Ovary (tissue), 9 donors: ENCODE measurements around the gene PVALB. TPM values are rescaled to one million over a fixed set of nuclear protein-coding genes. Genes with fewer than 3 reads are reported as not detected.
A peak's percentile ranks its signal among the peaks of the same experiment; 100 is the strongest.

ENCODE experiments used
- DNase-seq, 5 donors: peaks; one replicate each; pipeline ENCODE4 v3.0.0-alpha.2; 2019 to 2020
- H3K27ac ChIP-seq, 2 donors: fragments of 200-600 bp; one replicate each; pipeline versions ENCODE4 v1.5.1 to v1.8.0; 2019 to 2022
- H3K27me3 ChIP-seq: fragments of 200-600 bp; one replicate; pipeline ENCODE4 v1.8.0; 2022
- H3K36me3 ChIP-seq: fragments of 200-600 bp; sonication (generic); one replicate; pipeline ENCODE4 v1.5.1; 2019
- H3K4me1 ChIP-seq: one replicate; pipeline ENCODE4 v1.8.1; 2013; ENCODE audit warnings: mild to moderate bottlenecking, moderate library complexity; ENCODE audit not compliant: insufficient read depth
- H3K4me3 ChIP-seq: fragments of 200-600 bp; sonication (generic); one replicate; pipeline ENCODE4 v1.5.1; 2017
- H3K9me3 ChIP-seq, 2 donors: fragments of 200-600 bp in 1 of 2; sonication (generic) in 1 of 2; one replicate each; pipeline versions ENCODE4 v1.5.1 to v1.8.1; 2013 to 2019; ENCODE audit warnings: mild to moderate bottlenecking in 1 of 2, moderate library complexity in 1 of 2
- EP300 ChIP-seq: sonication (generic); formaldehyde crosslinking; IDR thresholded peaks from one replicate; pipeline ENCODE4 v1.6.1; 2017; ENCODE audit warnings: antibody characterized with exemption
- POLR2A ChIP-seq: fragments of 450-650 bp; IDR thresholded peaks from one replicate; pipeline ENCODE4 v1.6.1; 2017; ENCODE audit warnings: antibody characterized with exemption, mild to moderate bottlenecking, moderate library complexity
- WGBS, 3 donors: extraction: QIAGEN DNeasy Blood & Tissue Kit in 1 of 3; methylation state at CpG; one replicate each; pipeline versions ENCODE4 v1.1.5 to v1.1.7; 2013 to 2017; 5-methylcytosine and 5-hydroxymethylcytosine counted together
- intact Hi-C, 4 donors: fragments of 100-400 bp; cut with DNase I; formaldehyde crosslinking; loops; one replicate each; pipeline versions ENCODE4 v1.11.0 to v1.15.1; 2022 to 2023
- polyA plus RNA-seq, 2 donors: library from polyadenylated mRNA; stranded (reverse); fragments of 200-250 nt in 1 of 2; fragments of 350-450 nt in 1 of 2; fragmentation: Illumina TruSeq in 1 of 2; extraction: RNeasy Lipid Tissue Mini Kit (QIAGEN cat#74804) in 1 of 2; gene quantifications; one replicate each; pipeline ENCODE4 v1.2.3, GENCODE V29; 2013 to 2014
- total RNA-seq, 7 donors: library from RNA; depleted of rRNA in 2 of 7; stranded (reverse); fragments of >200 nt in 2 of 7; fragmentation: NEBNext Ultra II Directional in 3 of 7; extraction: Animal tissue kit (Norgen Biotek cat#: 25700) in 3 of 7; gene quantifications; one replicate each; pipeline versions ENCODE4 v1.1.0 to v1.2.4, GENCODE V29; 2016 to 2023
- TF ChIP-seq, protein P1 (sequence below), 3 donors: fragments of 450-650 bp in 2 of 3; fragments of 200-600 bp in 1 of 3; IDR thresholded peaks; one replicate each; pipeline versions ENCODE4 v1.5.1 to v1.8.0; 2016 to 2022; ENCODE audit warnings: antibody characterized with exemption in 3 of 3, mild to moderate bottlenecking in 1 of 3
- donor health status: DM: no; HTN: no; CAD: no; lungs with moderate emphysema.
- donor health status: DM: no; HTN: no; CAD: no.
- donor health status: Bipolar disorder and iron deficiency.
- donor health status: DM: yes; HTN: yes; CAD: no.
- donor health status: DM: no; HTN: no; CAD: no.
- donor health status: DM: yes; HTN: yes; CAD: no.

PVALB gene
- total and polyA plus RNA-seq, 9 donors: 0.41 to 0.47 TPM; not detected in 7

DNA sequence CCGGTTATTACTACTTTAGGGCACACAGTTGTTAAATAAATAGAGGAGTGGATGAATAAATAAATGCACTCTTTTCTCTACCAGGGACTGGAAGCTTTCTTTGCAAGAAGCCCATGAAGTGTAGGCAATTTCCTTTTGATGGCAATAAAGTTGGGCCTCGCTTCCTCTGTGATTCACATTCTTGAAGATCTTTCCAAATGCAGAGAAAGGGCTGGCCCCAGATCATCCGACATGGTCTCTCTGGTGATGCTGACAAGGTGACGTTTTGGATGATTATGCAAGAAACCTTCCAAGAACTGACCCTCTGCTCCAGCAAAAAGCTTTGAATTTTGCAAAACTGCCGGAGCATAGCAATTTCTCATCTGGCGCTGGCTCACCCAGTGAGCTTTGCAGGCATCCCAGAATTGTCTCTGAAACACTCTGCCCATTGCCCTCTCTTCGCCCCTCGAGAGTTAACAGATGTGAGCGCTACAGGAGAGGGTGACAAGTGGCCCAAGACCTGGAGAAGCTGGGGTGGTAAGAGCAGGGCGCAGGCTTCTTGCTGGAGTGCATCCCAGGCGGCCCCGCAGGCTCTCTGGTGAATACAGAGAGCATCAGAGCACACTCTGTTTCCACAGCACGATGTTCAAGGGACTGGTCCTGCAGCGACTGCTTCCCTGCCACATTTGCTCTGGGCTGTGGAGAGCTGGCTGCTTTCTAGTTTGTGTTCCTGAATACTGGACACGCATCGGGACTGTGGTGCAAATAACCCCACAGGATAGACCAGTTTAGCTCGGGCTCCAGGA, 29.4 kb downstream of the PVALB start:
- WGBS, 3 donors: 67 to 73% (median 68%) methylated on average over 17 of the region's 17 CpGs
- H3K36me3 ChIP-seq: no peaks in the 10 kb centered on the region
- H3K27ac ChIP-seq: no peak overlapping the region
- no peak for DNase-seq
- no peaks in the 10 kb centered on the region for H3K9me3 ChIP-seq
- H3K27me3 ChIP-seq: no peaks in the 10 kb centered on the region
- TF ChIP-seq, protein P1, sequence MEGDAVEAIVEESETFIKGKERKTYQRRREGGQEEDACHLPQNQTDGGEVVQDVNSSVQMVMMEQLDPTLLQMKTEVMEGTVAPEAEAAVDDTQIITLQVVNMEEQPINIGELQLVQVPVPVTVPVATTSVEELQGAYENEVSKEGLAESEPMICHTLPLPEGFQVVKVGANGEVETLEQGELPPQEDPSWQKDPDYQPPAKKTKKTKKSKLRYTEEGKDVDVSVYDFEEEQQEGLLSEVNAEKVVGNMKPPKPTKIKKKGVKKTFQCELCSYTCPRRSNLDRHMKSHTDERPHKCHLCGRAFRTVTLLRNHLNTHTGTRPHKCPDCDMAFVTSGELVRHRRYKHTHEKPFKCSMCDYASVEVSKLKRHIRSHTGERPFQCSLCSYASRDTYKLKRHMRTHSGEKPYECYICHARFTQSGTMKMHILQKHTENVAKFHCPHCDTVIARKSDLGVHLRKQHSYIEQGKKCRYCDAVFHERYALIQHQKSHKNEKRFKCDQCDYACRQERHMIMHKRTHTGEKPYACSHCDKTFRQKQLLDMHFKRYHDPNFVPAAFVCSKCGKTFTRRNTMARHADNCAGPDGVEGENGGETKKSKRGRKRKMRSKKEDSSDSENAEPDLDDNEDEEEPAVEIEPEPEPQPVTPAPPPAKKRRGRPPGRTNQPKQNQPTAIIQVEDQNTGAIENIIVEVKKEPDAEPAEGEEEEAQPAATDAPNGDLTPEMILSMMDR (IDR thresholded peaks at IDR 0.05): no peak
- TF ChIP-seq POLR2A: no peak
- TF ChIP-seq EP300: no peak
- no peaks in the 10 kb centered on the region for H3K4me1 ChIP-seq
- intact Hi-C loops: loop anchor here in 3 of 4 donors (5.0 to 10.0 kb wide), 3 partner anchors 187 to 257 kb away; no protein-coding TSS in a partner anchor
- H3K4me3 ChIP-seq: no peak overlapping the region

DNA sequence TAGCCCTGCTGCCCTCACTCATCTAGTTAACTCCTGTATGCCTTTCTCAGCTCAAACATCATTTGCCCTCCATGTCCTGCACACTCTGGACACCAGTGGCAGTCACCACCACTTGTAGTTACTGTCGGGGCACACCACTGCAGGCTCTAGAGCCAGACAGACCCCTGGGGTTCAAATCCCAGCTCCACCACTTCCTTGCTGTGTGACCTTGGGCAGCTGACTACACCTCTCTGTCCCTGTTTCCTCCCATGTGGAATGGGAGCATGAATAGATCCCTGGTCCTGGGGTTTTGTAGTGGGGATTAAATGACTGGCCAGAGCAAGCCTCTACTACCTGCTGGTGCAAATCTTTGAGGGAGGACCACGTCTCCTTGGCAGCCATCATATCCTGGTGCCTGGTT, 33.1 kb downstream of the PVALB start:
- 73 to 94% (median 86%) methylated on average over 2 of the region's 2 CpGs for WGBS, 3 donors
- H3K4me1 ChIP-seq: no peaks in the 10 kb centered on the region
- intact Hi-C loops: loop anchor here in 3 of 4 donors (5.0 to 10.0 kb wide), 4 partner anchors 191 to 419 kb away; no protein-coding TSS in a partner anchor
- H3K4me3 ChIP-seq: no peak overlapping the region
- H3K36me3 ChIP-seq: no peaks in the 10 kb centered on the region
- H3K27ac ChIP-seq: no peak overlapping the region
- no peak for DNase-seq
- TF ChIP-seq POLR2A: no peak
- no peak for TF ChIP-seq EP300
- TF ChIP-seq, protein P1 (IDR thresholded peaks at IDR 0.05): no peak
- H3K9me3 ChIP-seq: no peaks in the 10 kb centered on the region
- H3K27me3 ChIP-seq: no peaks in the 10 kb centered on the region

DNA sequence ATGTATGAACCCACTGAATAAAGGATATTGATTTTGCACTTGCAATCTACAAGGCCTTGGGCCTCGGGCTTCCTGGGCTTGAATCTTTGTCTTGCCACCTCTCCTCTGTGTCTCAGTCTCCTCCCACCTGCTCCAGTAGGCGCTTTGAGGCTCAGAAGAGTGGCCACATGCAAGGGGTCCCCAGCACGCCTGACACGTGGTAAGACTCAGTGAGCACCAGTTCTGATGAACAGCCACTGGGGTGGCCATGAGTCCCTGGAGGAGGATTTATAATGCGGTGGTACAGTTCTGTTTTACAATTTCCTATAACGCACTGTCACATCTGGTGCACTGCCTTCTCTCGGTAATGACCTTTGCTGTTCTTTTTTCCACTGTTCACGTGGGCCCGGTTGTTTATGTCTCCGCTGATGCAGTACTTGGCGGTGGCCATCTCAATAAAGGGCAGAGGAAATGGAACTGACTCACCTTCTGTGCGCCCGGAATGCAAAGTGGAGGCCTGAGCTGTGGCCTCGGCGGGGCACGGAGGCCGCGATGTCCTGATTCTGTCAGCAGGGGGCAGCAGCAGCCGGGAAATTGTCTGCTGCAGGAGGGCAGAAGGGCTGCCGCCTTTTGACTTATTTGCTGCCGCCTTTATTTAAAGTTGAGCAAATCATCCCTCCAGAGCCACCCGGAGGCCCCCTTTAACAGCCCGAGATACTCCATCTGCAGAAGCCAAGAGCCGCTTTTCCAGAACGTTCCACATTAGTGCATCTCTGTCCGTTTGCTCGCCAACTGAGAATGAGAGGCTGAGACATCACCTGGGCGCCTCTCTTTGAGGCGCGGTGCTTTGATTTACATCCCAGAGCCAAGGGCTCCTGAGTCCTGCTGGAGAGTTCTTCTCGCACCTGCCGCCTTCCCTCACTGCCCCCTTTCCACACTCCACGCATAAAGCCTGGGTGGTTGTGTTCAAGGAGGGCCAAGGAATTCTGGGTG, 34.9 kb downstream of the PVALB start:
- H3K9me3 ChIP-seq: no peaks in the 10 kb centered on the region
- H3K4me3 ChIP-seq: no peak overlapping the region
- no peaks in the 10 kb centered on the region for H3K36me3 ChIP-seq
- intact Hi-C loops: loop anchor here in 3 of 4 donors (5.0 to 10.0 kb wide), 4 partner anchors 193 to 420 kb away; no protein-coding TSS in a partner anchor
- peak; percentile 50 to 84 (median 73) for DNase-seq
- WGBS, 3 donors: 19 to 25% (median 19%) methylated on average over 33 of the region's 33 CpGs
- H3K27me3 ChIP-seq: no peaks in the 10 kb centered on the region
- H3K4me1 ChIP-seq: peaks cover under 1% of the 10 kb centered on the region
- TF ChIP-seq, protein P1 (IDR thresholded peaks at IDR 0.05): peak; percentile 63 to 78 (median 69)
- TF ChIP-seq POLR2A (no peak), EP300 (no peak)
- no peak overlapping the region for H3K27ac ChIP-seq

DNA sequence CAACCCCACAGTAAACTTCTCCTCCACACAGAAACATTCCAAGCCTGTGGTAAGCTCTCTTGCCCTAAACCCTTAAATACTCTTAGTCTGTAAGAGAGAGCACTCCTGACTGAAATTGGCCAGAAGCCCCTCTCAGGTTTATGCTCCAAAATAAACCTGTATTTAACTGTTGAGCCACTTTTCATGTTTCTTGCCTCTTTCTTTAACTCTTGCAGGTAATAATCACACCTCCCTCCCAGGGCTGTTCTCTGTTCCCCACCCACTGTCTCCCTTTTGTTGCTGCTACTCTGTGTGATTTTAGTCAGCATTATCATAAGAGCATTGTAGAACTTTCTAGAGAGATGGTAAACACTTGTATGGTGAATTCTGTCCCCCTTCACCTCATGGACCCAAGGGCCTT, 38.8 kb downstream of the PVALB start:
- TF ChIP-seq EP300 (no peak), POLR2A (no peak)
- TF ChIP-seq, protein P1 (IDR thresholded peaks at IDR 0.05): no peak
- no peaks in the 10 kb centered on the region for H3K36me3 ChIP-seq
- peaks cover 5% of the 10 kb centered on the region for H3K4me1 ChIP-seq
- H3K9me3 ChIP-seq: no peaks in the 10 kb centered on the region
- intact Hi-C loops: loop anchor here in 2 of 4 donors (5.0 to 10.0 kb wide), 3 partner anchors 194 to 427 kb away; partner anchors contain the start of gene KCTD17 (in 1 of the 2)
- DNase-seq: no peak
- no peak overlapping the region for H3K27ac ChIP-seq
- no peaks in the 10 kb centered on the region for H3K27me3 ChIP-seq
- no peak overlapping the region for H3K4me3 ChIP-seq
